HG03103 (cell line): ENCODE results near the gene ETDC.
"Not testable (repeated sequence)": the region's sequence is repeated elsewhere in the genome, so short reads cannot be mapped to it uniquely, and the experiment has no call there.

ENCODE experiments used
- ATAC-seq: cut with Tn5 transposase; IDR thresholded peaks from one replicate; pipeline ENCODE4 v1.9.1; 2021; ENCODE audit warnings: low read depth; ENCODE audit not compliant: unreplicated experiment

ETDC gene

GRCh38 chrX:135309430-135309923, at the start of gene ETDC:
Gene ETDC (plus strand): TSS chrX:135309480. CDS start chrX:135309480, 0 bp downstream.
- no peak for ATAC-seq

GRCh38 chrX:135260976-135261375, 48.3 kb upstream of the ETDC start:
- not testable (repeated sequence) for ATAC-seq

GRCh38 chrX:135263376-135263775, 45.9 kb upstream of the ETDC start:
- ATAC-seq = not testable (repeated sequence)

GRCh38 chrX:135264206-135264605, 45.1 kb upstream of the ETDC start:
- ATAC-seq = no peak

GRCh38 chrX:135273162-135273561, 36.1 kb upstream of the ETDC start:
- no peak for ATAC-seq

GRCh38 chrX:135275973-135276372, 33.3 kb upstream of the ETDC start:
- ATAC-seq = no peak

- no peak for ATAC-seq
Observed at GRCh38 chrX:135287266-135287823, 21.9 kb upstream of the ETDC start.

GRCh38 chrX:135295238-135295943, 13.9 kb upstream of the ETDC start:
- peak; percentile 96 for ATAC-seq

- peak; percentile 43 for ATAC-seq
Observed at GRCh38 chrX:135295944-135296305, 13.4 kb upstream of the ETDC start.

GRCh38 chrX:135302269-135302873, 6.9 kb upstream of the ETDC start:
- ATAC-seq = no peak

- no peak for ATAC-seq
Observed at GRCh38 chrX:135304741-135305140, 4.5 kb upstream of the ETDC start.

- ATAC-seq = no peak
Observed at GRCh38 chrX:135307171-135307570, 2.1 kb upstream of the ETDC start.

GRCh38 chrX:135308345-135308855, 880 bp upstream of the ETDC start:
- no peak for ATAC-seq

- ATAC-seq = no peak
Observed at GRCh38 chrX:135315864-135316263, 6.6 kb downstream of the ETDC start.

- ATAC-seq = no peak
Observed at GRCh38 chrX:135324463-135324862, 15.2 kb downstream of the ETDC start.

- ATAC-seq = not testable (repeated sequence)
Observed at GRCh38 chrX:135325036-135325818, 15.9 kb downstream of the ETDC start.

- no peak for ATAC-seq
Observed at GRCh38 chrX:135327299-135327698, 18.0 kb downstream of the ETDC start.

- ATAC-seq = no peak
Observed at GRCh38 chrX:135328421-135329005, 19.2 kb downstream of the ETDC start.

- ATAC-seq = no peak
Observed at GRCh38 chrX:135330706-135331105, 21.4 kb downstream of the ETDC start.

- ATAC-seq = no peak
Observed at GRCh38 chrX:135331525-135331924, 22.2 kb downstream of the ETDC start.
